Naive thymus-derived CD4-positive, alpha-beta T cell (primary cell): ENCODE results near the gene HOXD9. TPM values are rescaled to one million over a fixed set of nuclear protein-coding genes. Genes with fewer than 3 reads are reported as not detected.
A peak's percentile ranks its signal among the peaks of the same experiment; 100 is the strongest.

Experiments used
- ATAC-seq: fragments of 150-1000 bp; cut with Tn5 transposase; 2 replicates; pipeline ENCODE4 v1.10.0; 2021; ENCODE audit warnings: mild to moderate bottlenecking, moderate library complexity
- CTCF ChIA-PET: fragments of 350-600 bp; sonication (Branson Sonifier 250); formaldehyde crosslinking; loops from one replicate; lab custom pipeline; 2021; ENCODE audit warnings: antibody characterized with exemption; lab: Charles Lee
- POLR2A ChIA-PET: fragments of 350-600 bp; sonication (Branson Sonifier 250); formaldehyde crosslinking; loops from one replicate; lab custom pipeline; 2021; ENCODE audit warnings: antibody characterized with exemption, inconsistent platforms; lab: Charles Lee
- DNase-seq, 9 donors: peaks; one replicate each; pipeline versions ENCODE4 v3.0.0 to v3.0.0-alpha.2; 2020 to 2022; ENCODE audit warnings: mixed read lengths in 1 of 9
- H3K27ac ChIP-seq: one replicate; pipeline ENCODE4 v1.7.0; 2013; ENCODE audit warnings: mild to moderate bottlenecking, low read depth, low read length, moderate library complexity
- H3K27me3 ChIP-seq, 2 donors: one replicate each; pipeline ENCODE4 v1.7.0; 2013; ENCODE audit warnings: low read length in 2 of 2, mild to moderate bottlenecking in 2 of 2, moderate library complexity in 2 of 2; ENCODE audit not compliant: control insufficient read depth in 2 of 2, insufficient read depth in 2 of 2
- H3K36me3 ChIP-seq, 3 experiments: 1 replicate in 2 of 3; 2 replicates in 1 of 3; pipeline ENCODE4 v1.7.0; 2013; ENCODE audit warnings: low read length in 3 of 3, mild to moderate bottlenecking in 3 of 3, moderate library complexity in 1 of 3; ENCODE audit not compliant: insufficient read depth in 3 of 3, control insufficient read depth in 2 of 3
- H3K4me1 ChIP-seq, 2 donors: one replicate each; pipeline ENCODE4 v1.7.0; 2013; ENCODE audit warnings: low read length in 2 of 2, mild to moderate bottlenecking in 2 of 2, moderate library complexity in 1 of 2; ENCODE audit not compliant: control insufficient read depth in 2 of 2, insufficient read depth in 2 of 2
- H3K4me3 ChIP-seq: 2 replicates; pipeline ENCODE4 v1.7.0; 2013; ENCODE audit warnings: mild to moderate bottlenecking, low read length
- H3K9me3 ChIP-seq, 3 experiments: 1 replicate in 2 of 3; 2 replicates in 1 of 3; pipeline ENCODE4 v1.7.0; 2013; ENCODE audit warnings: low read length in 3 of 3; ENCODE audit not compliant: control insufficient read depth in 2 of 3
- H3K27ac Mint-ChIP-seq, 9 donors: one replicate each; pipeline ENCODE4 v1.8.0; 2020 to 2022; ENCODE audit warnings: mixed read lengths in 9 of 9, mild to moderate bottlenecking in 8 of 9, moderate library complexity in 5 of 9, inconsistent platforms in 2 of 9
- H3K27me3 Mint-ChIP-seq, 5 donors: one replicate each; pipeline ENCODE4 v1.8.0; 2021 to 2022; ENCODE audit warnings: mixed read lengths in 5 of 5, mild to moderate bottlenecking in 1 of 5
- H3K36me3 Mint-ChIP-seq, 5 donors: one replicate each; pipeline ENCODE4 v1.8.0; 2020 to 2022; ENCODE audit warnings: mixed read lengths in 5 of 5, mild to moderate bottlenecking in 3 of 5, inconsistent platforms in 1 of 5
- H3K4me1 Mint-ChIP-seq, 7 donors: one replicate each; pipeline ENCODE4 v1.8.0; 2020 to 2022; ENCODE audit warnings: mixed read lengths in 7 of 7, mild to moderate bottlenecking in 3 of 7, inconsistent platforms in 1 of 7
- H3K4me3 Mint-ChIP-seq, 10 donors: one replicate each; pipeline ENCODE4 v1.8.0; 2020 to 2022; ENCODE audit warnings: mild to moderate bottlenecking in 10 of 10, mixed read lengths in 10 of 10, moderate library complexity in 6 of 10, inconsistent platforms in 2 of 10
- H3K9me3 Mint-ChIP-seq, 11 donors: one replicate each; pipeline ENCODE4 v1.8.0; 2020 to 2022; ENCODE audit warnings: mixed read lengths in 11 of 11, mild to moderate bottlenecking in 4 of 11, inconsistent platforms in 1 of 11, moderate library complexity in 1 of 11
- intact Hi-C, 2 donors: fragments of 100-400 bp; cut with micrococcal nuclease; formaldehyde crosslinking; loops; one replicate each; pipeline ENCODE4 v1.15.1; 2023
- polyA plus RNA-seq, 2 donors: library from polyadenylated mRNA; unstranded; fragments of 300-500 nt; fragmentation: Illumina TruSeq; gene quantifications; one replicate each; pipeline ENCODE4 v1.2.3, GENCODE V29; 2021
- total RNA-seq, 6 experiments: library from RNA in 5 of 6; stranded (reverse) in 5 of 6; gene quantifications; 1 replicate in 5 of 6; 2 replicates in 1 of 6; pipeline ENCODE4 v1.2.3 and lab custom pipeline; 2021 to 2026

The HOXD9 gene
- total and polyA plus RNA-seq, 7 experiments from 2014 or later, result not detected

- peak overlapping the region in 7 of 9 donors; percentile 8 to 88 (median 52) for H3K27ac Mint-ChIP-seq
- CTCF ChIA-PET, result interaction anchor here (0.6 to 2.3 kb wide), 4 partner anchors 324 to 1017 kb away, joined by 3 to 12 read pairs (median 3); no protein-coding TSS in a partner anchor
- intact Hi-C loops, result loop anchor here (1.0 to 10.0 kb wide), 5 partner anchors 8 to 1634 kb away; partner anchors contain the start of gene HOXD12 (in 1 of the 2)
Observed at GRCh38 chr2:176130957-176131847, 8.7 kb downstream of the HOXD9 start.

GRCh38 chr2:176131848-176132158, 9.3 kb downstream of the HOXD9 start:
- POLR2A ChIA-PET, result interaction anchor here (1.4 kb wide), 1 partner anchor 14 kb away, joined by 3 read pairs; no protein-coding TSS in a partner anchor
- Mint-ChIP-seq H3K4me3 (peak overlapping the region in 9 of 10 donors; percentile 65 to 92 (median 78)), H3K4me1 (peaks cover 17 to 54% (median 47%) of the 10 kb centered on the region in 7 donors), H3K36me3 (peaks cover 0 to 5% (median 0%) of the 10 kb centered on the region in 5 donors), H3K27ac (peak overlapping the region in 1 of 9 donors; percentile 57), H3K9me3 (peaks cover 0 to 35% (median 8%) of the 10 kb centered on the region in 11 donors), H3K27me3 (peaks cover 78 to 85% (median 84%) of the 10 kb centered on the region in 5 donors)
- H3K9me3 ChIP-seq, result no peaks in the 10 kb centered on the region
- no peak for ATAC-seq
- H3K36me3 ChIP-seq, result no peaks in the 10 kb centered on the region
- no peak overlapping the region for H3K27ac ChIP-seq
- H3K4me3 ChIP-seq, result no peak overlapping the region
- DNase-seq, result no peak
- CTCF ChIA-PET, result interaction anchor here (0.6 to 2.3 kb wide), 5 partner anchors 323 to 1017 kb away, joined by 3 to 12 read pairs (median 3); no protein-coding TSS in a partner anchor
- peaks cover 43 to 64% of the 10 kb centered on the region in 2 donors for H3K27me3 ChIP-seq
- peaks cover 3 to 16% of the 10 kb centered on the region in 2 donors for H3K4me1 ChIP-seq
- intact Hi-C loops, result loop anchor here (1.0 to 10.0 kb wide), 7 partner anchors 9 to 1633 kb away; partner anchors contain the start of genes HOXD12 (in 1 of the 2) and HOXD3 (in 1 of the 2)

More at GRCh38 chr2:176130957-176131847, 8.7 kb downstream of the HOXD9 start:
- ATAC-seq (no peak), DNase-seq (no peak)
- peaks cover 3 to 13% of the 10 kb centered on the region in 2 donors for H3K4me1 ChIP-seq
- peaks cover 0 to 35% (median 8%) of the 10 kb centered on the region in 11 donors for H3K9me3 Mint-ChIP-seq
- H3K36me3 Mint-ChIP-seq, result peaks cover 0 to 5% (median 0%) of the 10 kb centered on the region in 5 donors
- peaks cover 47 to 66% of the 10 kb centered on the region in 2 donors for H3K27me3 ChIP-seq
- H3K36me3 ChIP-seq, result no peaks in the 10 kb centered on the region
- no peak overlapping the region for H3K4me3 ChIP-seq
- H3K4me3 Mint-ChIP-seq, result peak overlapping the region; percentile 46 to 84 (median 72)
- no peaks in the 10 kb centered on the region for H3K9me3 ChIP-seq
- POLR2A ChIA-PET, result no interaction called here
- H3K27ac ChIP-seq, result no peak overlapping the region
- peaks cover 81 to 88% (median 86%) of the 10 kb centered on the region in 5 donors for H3K27me3 Mint-ChIP-seq
- peaks cover 17 to 54% (median 45%) of the 10 kb centered on the region in 7 donors for H3K4me1 Mint-ChIP-seq

GRCh38 chr2:176132205-176133171, 10.0 kb downstream of the HOXD9 start:
- intact Hi-C loops, result loop anchor here (2.0 to 10.0 kb wide), 6 partner anchors 24 to 1632 kb away; partner anchors contain the start of genes HOXD12 (in 1 of the 2) and HOXD3 (in 1 of the 2)
- Mint-ChIP-seq H3K4me1 (peaks cover 17 to 53% (median 49%) of the 10 kb centered on the region in 7 donors), H3K9me3 (peaks cover 0 to 39% (median 8%) of the 10 kb centered on the region in 11 donors), H3K36me3 (peaks cover 0 to 5% (median 0%) of the 10 kb centered on the region in 5 donors), H3K27me3 (peaks cover 78 to 85% (median 83%) of the 10 kb centered on the region in 5 donors), H3K27ac (peak overlapping the region in 4 of 9 donors; percentile 6 to 57 (median 28)), H3K4me3 (peak overlapping the region; percentile 65 to 92 (median 75))
- ChIA-PET CTCF (interaction anchor here (0.6 to 2.3 kb wide), 4 partner anchors 322 to 1016 kb away, joined by 3 to 12 read pairs (median 3); no protein-coding TSS in a partner anchor), POLR2A (interaction anchor here (0.6 to 1.4 kb wide), 3 partner anchors 13 to 1042 kb away, joined by 3 to 4 read pairs (median 3); no protein-coding TSS in a partner anchor)
- Histone ChIP-seq H3K4me3 (peak overlapping the region; percentile 38), H3K4me1 (peaks cover 3 to 16% of the 10 kb centered on the region in 2 donors), H3K27me3 (peaks cover 42 to 71% of the 10 kb centered on the region in 2 donors), H3K9me3 (no peaks in the 10 kb centered on the region), H3K36me3 (no peaks in the 10 kb centered on the region), H3K27ac (no peak overlapping the region)
- ATAC-seq (no peak), DNase-seq (no peak)

- peaks cover 40 to 71% of the 10 kb centered on the region in 2 donors for H3K27me3 ChIP-seq
- H3K4me3 Mint-ChIP-seq, result no peak overlapping the region
- CTCF ChIA-PET, result interaction anchor here (0.7 to 2.3 kb wide), 2 partner anchors 8 to 321 kb away, joined by 5 to 12 read pairs; no protein-coding TSS in a partner anchor
- no peak overlapping the region for H3K27ac ChIP-seq
- H3K27ac Mint-ChIP-seq, result no peak overlapping the region
- H3K9me3 Mint-ChIP-seq, result peaks cover 0 to 43% (median 10%) of the 10 kb centered on the region in 11 donors
- no peak for ATAC-seq
- no peaks in the 10 kb centered on the region for H3K36me3 ChIP-seq
- H3K4me1 ChIP-seq, result peaks cover 3 to 16% of the 10 kb centered on the region in 2 donors
- peaks cover 78 to 85% (median 83%) of the 10 kb centered on the region in 5 donors for H3K27me3 Mint-ChIP-seq
- H3K4me3 ChIP-seq, result no peak overlapping the region
- peaks cover 9 to 52% (median 48%) of the 10 kb centered on the region in 7 donors for H3K4me1 Mint-ChIP-seq
- H3K9me3 ChIP-seq, result no peaks in the 10 kb centered on the region
- no peak for DNase-seq
- intact Hi-C loops, result loop anchor here (2.0 to 10.0 kb wide), 6 partner anchors 23 to 1631 kb away; partner anchors contain the start of genes HOXD12 (in 1 of the 2) and HOXD3 (in 1 of the 2)
- POLR2A ChIA-PET, result interaction anchor here (1.4 kb wide), 1 partner anchor 12 kb away, joined by 3 read pairs; no protein-coding TSS in a partner anchor
- peaks cover 0 to 5% (median 1%) of the 10 kb centered on the region in 5 donors for H3K36me3 Mint-ChIP-seq
Observed at GRCh38 chr2:176133389-176133788, 10.9 kb downstream of the HOXD9 start.

- no peak for DNase-seq
- Histone ChIP-seq H3K9me3 (peaks cover 0 to under 1% (median 0%) of the 10 kb centered on the region in 3 experiments), H3K36me3 (no peaks in the 10 kb centered on the region), H3K4me1 (peaks cover 3 to 20% of the 10 kb centered on the region in 2 donors), H3K27me3 (peaks cover 43 to 71% of the 10 kb centered on the region in 2 donors), H3K4me3 (no peak overlapping the region), H3K27ac (no peak overlapping the region)
- no peak for ATAC-seq
- H3K4me3 Mint-ChIP-seq, result no peak overlapping the region
- peaks cover 0 to 49% (median 16%) of the 10 kb centered on the region in 11 donors for H3K9me3 Mint-ChIP-seq
- intact Hi-C loops, result loop anchor here (5.0 to 10.0 kb wide), 4 partner anchors 37 to 1631 kb away; partner anchors contain the start of gene HOXD12 (in 1 of the 2)
- ChIA-PET CTCF (interaction anchor here (0.7 kb wide), 1 partner anchor 9 kb away, joined by 5 read pairs; no protein-coding TSS in a partner anchor), POLR2A (no interaction called here)
- peaks cover 0 to 9% (median 1%) of the 10 kb centered on the region in 5 donors for H3K36me3 Mint-ChIP-seq
- peaks cover 78 to 85% (median 83%) of the 10 kb centered on the region in 5 donors for H3K27me3 Mint-ChIP-seq
- H3K27ac Mint-ChIP-seq, result no peak overlapping the region
- H3K4me1 Mint-ChIP-seq, result peaks cover 13 to 52% (median 46%) of the 10 kb centered on the region in 7 donors
Observed at GRCh38 chr2:176134035-176134434, 11.5 kb downstream of the HOXD9 start.
